ENCODE data around the gene JPH2.
A peak's percentile ranks its signal among the peaks of the same experiment; 100 is the strongest.

JPH2 gene

DNA sequence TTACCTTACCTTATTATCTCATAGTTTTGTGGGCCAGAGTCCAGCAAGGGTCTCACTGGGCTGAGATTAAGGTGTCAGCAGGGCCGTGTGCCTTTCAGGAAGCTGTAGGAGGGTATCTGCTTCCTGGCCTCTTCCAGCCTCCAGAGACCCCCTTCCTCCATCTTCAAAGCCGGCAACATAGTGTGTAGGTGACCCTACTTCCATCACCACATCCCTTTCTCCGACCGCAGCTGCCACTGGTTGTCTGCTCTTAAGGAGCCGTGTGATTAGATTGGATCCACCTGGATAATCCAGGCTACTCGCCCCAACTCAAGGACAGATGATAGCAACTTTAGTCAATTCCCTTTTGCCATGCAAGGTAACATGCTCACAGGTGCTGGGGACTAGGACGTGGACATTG is 91.2 kb downstream of the JPH2 start:
- Histone ChIP-seq H3K4me3 (replicated peaks; ENCODE audit: insufficient read depth, low read length) (no peak overlapping the region), H3K27ac (replicated peaks) (no peak overlapping the region), H3K27me3 (ENCODE audit: insufficient read depth, poor library complexity, severe bottlenecking) (no peaks in the 10 kb centered on the region)
- no peak for DNase-seq (ENCODE audit: low read depth in 1 of 2, low spot score in 1 of 2)
- TF ChIP-seq SPI1 (IDR thresholded peaks at IDR 0.05; ENCODE audit: borderline replicate concordance, low read depth) (no peak), GABPA (IDR thresholded peaks at IDR 0.05; ENCODE audit: low read depth) (no peak), POLR2AphosphoS5 (IDR thresholded peaks at IDR 0.05; ENCODE audit: low read depth) (no peak)
- TF ChIP-seq, protein P1, sequence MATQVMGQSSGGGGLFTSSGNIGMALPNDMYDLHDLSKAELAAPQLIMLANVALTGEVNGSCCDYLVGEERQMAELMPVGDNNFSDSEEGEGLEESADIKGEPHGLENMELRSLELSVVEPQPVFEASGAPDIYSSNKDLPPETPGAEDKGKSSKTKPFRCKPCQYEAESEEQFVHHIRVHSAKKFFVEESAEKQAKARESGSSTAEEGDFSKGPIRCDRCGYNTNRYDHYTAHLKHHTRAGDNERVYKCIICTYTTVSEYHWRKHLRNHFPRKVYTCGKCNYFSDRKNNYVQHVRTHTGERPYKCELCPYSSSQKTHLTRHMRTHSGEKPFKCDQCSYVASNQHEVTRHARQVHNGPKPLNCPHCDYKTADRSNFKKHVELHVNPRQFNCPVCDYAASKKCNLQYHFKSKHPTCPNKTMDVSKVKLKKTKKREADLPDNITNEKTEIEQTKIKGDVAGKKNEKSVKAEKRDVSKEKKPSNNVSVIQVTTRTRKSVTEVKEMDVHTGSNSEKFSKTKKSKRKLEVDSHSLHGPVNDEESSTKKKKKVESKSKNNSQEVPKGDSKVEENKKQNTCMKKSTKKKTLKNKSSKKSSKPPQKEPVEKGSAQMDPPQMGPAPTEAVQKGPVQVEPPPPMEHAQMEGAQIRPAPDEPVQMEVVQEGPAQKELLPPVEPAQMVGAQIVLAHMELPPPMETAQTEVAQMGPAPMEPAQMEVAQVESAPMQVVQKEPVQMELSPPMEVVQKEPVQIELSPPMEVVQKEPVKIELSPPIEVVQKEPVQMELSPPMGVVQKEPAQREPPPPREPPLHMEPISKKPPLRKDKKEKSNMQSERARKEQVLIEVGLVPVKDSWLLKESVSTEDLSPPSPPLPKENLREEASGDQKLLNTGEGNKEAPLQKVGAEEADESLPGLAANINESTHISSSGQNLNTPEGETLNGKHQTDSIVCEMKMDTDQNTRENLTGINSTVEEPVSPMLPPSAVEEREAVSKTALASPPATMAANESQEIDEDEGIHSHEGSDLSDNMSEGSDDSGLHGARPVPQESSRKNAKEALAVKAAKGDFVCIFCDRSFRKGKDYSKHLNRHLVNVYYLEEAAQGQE (IDR thresholded peaks at IDR 0.05; ENCODE audit: insufficient replicate concordance, low read depth) = no peak
- TF ChIP-seq, protein P2, sequence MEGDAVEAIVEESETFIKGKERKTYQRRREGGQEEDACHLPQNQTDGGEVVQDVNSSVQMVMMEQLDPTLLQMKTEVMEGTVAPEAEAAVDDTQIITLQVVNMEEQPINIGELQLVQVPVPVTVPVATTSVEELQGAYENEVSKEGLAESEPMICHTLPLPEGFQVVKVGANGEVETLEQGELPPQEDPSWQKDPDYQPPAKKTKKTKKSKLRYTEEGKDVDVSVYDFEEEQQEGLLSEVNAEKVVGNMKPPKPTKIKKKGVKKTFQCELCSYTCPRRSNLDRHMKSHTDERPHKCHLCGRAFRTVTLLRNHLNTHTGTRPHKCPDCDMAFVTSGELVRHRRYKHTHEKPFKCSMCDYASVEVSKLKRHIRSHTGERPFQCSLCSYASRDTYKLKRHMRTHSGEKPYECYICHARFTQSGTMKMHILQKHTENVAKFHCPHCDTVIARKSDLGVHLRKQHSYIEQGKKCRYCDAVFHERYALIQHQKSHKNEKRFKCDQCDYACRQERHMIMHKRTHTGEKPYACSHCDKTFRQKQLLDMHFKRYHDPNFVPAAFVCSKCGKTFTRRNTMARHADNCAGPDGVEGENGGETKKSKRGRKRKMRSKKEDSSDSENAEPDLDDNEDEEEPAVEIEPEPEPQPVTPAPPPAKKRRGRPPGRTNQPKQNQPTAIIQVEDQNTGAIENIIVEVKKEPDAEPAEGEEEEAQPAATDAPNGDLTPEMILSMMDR (IDR thresholded peaks at IDR 0.05; ENCODE audit: insufficient read depth, low read length) = no peak

DNA sequence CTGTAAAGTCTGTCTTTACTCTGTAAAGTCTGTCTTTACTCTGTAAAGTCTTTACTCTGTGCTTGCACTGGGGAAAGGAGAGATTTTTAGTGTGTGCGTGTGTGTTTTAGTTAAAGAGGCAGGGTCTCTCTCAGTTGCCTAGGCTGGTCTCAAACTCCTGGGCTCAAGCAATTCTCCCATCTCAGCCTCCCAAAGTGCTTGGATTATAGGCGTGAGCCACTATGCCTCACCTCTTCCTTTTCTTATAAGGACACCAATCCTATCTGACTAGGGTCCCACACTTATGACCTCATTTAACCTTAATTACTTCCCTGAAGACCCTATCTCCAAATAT is 93.8 kb downstream of the JPH2 start:
- no peaks in the 10 kb centered on the region for H3K27me3 ChIP-seq (ENCODE audit: insufficient read depth, poor library complexity, severe bottlenecking)

DNA sequence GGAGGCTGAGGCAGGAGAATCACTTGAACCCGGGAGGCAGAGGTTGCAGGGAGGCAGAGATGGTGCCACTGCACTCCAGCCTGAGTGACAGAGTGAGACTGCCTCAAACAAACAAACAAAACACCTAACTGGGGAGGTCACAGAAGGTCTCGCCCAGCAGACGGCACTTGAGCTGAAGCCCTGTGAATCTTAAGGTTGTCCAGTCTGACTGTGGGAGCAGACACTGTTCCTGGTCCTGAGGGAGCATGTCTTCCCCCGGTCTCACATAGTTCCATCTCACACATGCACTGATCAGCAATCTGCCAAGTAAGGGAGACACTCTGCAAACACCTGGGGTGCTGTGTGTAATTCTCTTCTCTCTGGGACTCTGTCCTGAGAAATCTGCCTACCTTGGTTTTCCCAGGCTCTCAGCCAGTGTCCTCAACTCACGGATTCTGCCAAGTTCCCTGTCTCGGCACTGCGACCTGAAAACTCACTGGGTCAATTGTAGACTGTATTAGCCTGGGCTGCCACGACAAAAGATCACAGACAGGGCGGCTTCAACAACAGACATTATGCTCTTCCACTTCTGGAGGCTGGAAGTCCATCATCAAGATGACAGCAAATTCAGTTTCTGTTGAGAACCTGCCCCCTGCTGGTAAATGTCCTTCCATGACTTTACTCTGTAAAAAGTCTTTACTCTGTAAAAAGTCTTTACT is 94.3 kb downstream of the JPH2 start:
- Histone ChIP-seq H3K27ac (replicated peaks) (no peak overlapping the region), H3K4me3 (replicated peaks; ENCODE audit: insufficient read depth, low read length) (no peak overlapping the region), H3K27me3 (ENCODE audit: insufficient read depth, poor library complexity, severe bottlenecking) (no peaks in the 10 kb centered on the region)
- peak in 1 of 2 experiments; percentile 49 for DNase-seq (ENCODE audit: low read depth in 1 of 2, low spot score in 1 of 2)
- TF ChIP-seq, protein P2 (IDR thresholded peaks at IDR 0.05; ENCODE audit: insufficient read depth, low read length) = peak; percentile 31
- no peak for TF ChIP-seq GABPA (IDR thresholded peaks at IDR 0.05; ENCODE audit: low read depth)

More for the DNA sequence above, 93.8 kb downstream of the JPH2 start:
- TF ChIP-seq, protein P1 (IDR thresholded peaks at IDR 0.05; ENCODE audit: insufficient replicate concordance, low read depth) = no peak
- TF ChIP-seq POLR2AphosphoS5 (IDR thresholded peaks at IDR 0.05; ENCODE audit: low read depth) (no peak), SPI1 (IDR thresholded peaks at IDR 0.05; ENCODE audit: borderline replicate concordance, low read depth) (no peak), GABPA (IDR thresholded peaks at IDR 0.05; ENCODE audit: low read depth) (no peak)
- TF ChIP-seq, protein P2 (IDR thresholded peaks at IDR 0.05; ENCODE audit: insufficient read depth, low read length) = no peak
- Histone ChIP-seq H3K4me3 (replicated peaks; ENCODE audit: insufficient read depth, low read length) (no peak overlapping the region), H3K27ac (replicated peaks) (no peak overlapping the region)
- no peak for DNase-seq (ENCODE audit: low read depth in 1 of 2, low spot score in 1 of 2)

DNA sequence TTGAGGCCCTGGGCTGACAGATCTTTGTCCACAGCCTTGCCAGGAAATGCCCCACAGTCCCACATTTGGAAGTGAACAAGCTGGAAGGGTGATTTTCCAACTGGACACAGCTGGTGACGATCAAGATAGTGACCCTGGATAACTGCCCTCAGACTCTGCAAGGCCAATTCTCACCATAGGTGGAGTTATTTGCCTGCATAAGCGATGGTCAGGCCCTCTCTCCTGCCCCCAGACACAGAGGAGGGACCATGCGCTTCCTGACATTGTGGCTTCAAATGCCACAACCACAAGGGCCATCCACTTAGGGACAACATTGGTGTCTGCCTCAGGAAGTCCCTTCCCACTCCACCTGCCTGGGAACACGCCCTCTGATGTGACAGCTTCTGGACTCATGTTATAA is 96.0 kb downstream of the JPH2 start:
- no peaks in the 10 kb centered on the region for H3K27me3 ChIP-seq (ENCODE audit: insufficient read depth, poor library complexity, severe bottlenecking)
- DNase-seq (ENCODE audit: low read depth in 1 of 2, low spot score in 1 of 2) = no peak
- H3K27ac ChIP-seq (replicated peaks) = no peak overlapping the region
- TF ChIP-seq, protein P2 (IDR thresholded peaks at IDR 0.05; ENCODE audit: insufficient read depth, low read length) = no peak
- TF ChIP-seq GABPA (IDR thresholded peaks at IDR 0.05; ENCODE audit: low read depth) = no peak
- no peak for TF ChIP-seq POLR2AphosphoS5 (IDR thresholded peaks at IDR 0.05; ENCODE audit: low read depth)
- TF ChIP-seq, protein P1 (IDR thresholded peaks at IDR 0.05; ENCODE audit: insufficient replicate concordance, low read depth) = no peak
- no peak for TF ChIP-seq SPI1 (IDR thresholded peaks at IDR 0.05; ENCODE audit: borderline replicate concordance, low read depth)
- H3K4me3 ChIP-seq (replicated peaks; ENCODE audit: insufficient read depth, low read length) = no peak overlapping the region

Data from HL-60 (cell line).